Panc1 (cell line): Measurements from ENCODE around the gene SMIM20. TPM values are rescaled to one million over a fixed set of nuclear protein-coding genes. Genes with fewer than 3 reads are reported as not detected.

Source experiments
- ATAC-seq: fragments of 200-7000 bp; cut with Tn5 transposase; 2 replicates; pipeline ENCODE4 v1.9.1; 2020; ENCODE audit warnings: mild to moderate bottlenecking, moderate library complexity
- BruUV-seq: library from RNA; stranded (reverse); fragments of 400-500 nt; replicated peaks from 2 replicates; lab custom pipeline; 2021; lab: Mats Ljungman, UMichigan
- CTCF ChIA-PET: fragments of 300-600 bp; sonication (Branson Sonifier 250); formaldehyde crosslinking; loops from one replicate; lab custom pipeline; 2022; ENCODE audit warnings: antibody characterized with exemption; lab: Charles Lee
- POLR2A ChIA-PET: fragments of 300-600 bp; sonication (Branson Sonifier 250); formaldehyde crosslinking; loops from one replicate; lab custom pipeline; 2022; ENCODE audit warnings: antibody characterized with exemption; lab: Charles Lee
- DNase-seq: peaks from one replicate; pipeline ENCODE4 v3.0.0-alpha.2; 2010; ENCODE audit warnings: low read depth, low spot score
- H3K27ac ChIP-seq: 2 replicates; pipeline ENCODE4 v1.5.1; 2011; ENCODE audit warnings: mild to moderate bottlenecking, low read length, inconsistent platforms
- H3K27me3 ChIP-seq: fragments of 200-500 bp; sonication (Bioruptor generic); 2 replicates; pipeline ENCODE4 v1.6.0; 2014; ENCODE audit warnings: low read length, inconsistent platforms; ENCODE audit not compliant: control insufficient read depth, insufficient read depth
- H3K36me3 ChIP-seq: fragments of 200-500 bp; sonication (Bioruptor generic); 2 replicates; pipeline ENCODE4 v1.5.1; 2014; ENCODE audit warnings: inconsistent platforms, mild to moderate bottlenecking, low read length, moderate library complexity; ENCODE audit not compliant: control insufficient read depth, insufficient read depth
- H3K4me1 ChIP-seq: 2 replicates; pipeline ENCODE4 v1.5.1; 2011; ENCODE audit warnings: inconsistent platforms, mild to moderate bottlenecking, low read length, moderate library complexity; ENCODE audit not compliant: control insufficient read depth, insufficient read depth
- H3K4me3 ChIP-seq, 2 experiments: 2 replicates each; pipeline ENCODE4 v1.5.1; 2011 to 2012; ENCODE audit warnings: low read depth in 2 of 2, low read length in 2 of 2, mild to moderate bottlenecking in 2 of 2, inconsistent platforms in 1 of 2, moderate library complexity in 1 of 2
- H3K9me3 ChIP-seq: fragments of 200-500 bp; sonication (Bioruptor generic); 2 replicates; pipeline ENCODE4 v1.5.1; 2014; ENCODE audit warnings: low read depth, mild to moderate bottlenecking, inconsistent platforms, low read length, moderate library complexity; ENCODE audit not compliant: control insufficient read depth, insufficient read depth
- POLR2AphosphoS5 ChIP-seq: IDR thresholded peaks from 2 replicates; pipeline ENCODE4 v1.6.1; 2012; ENCODE audit warnings: mild to moderate bottlenecking, low read depth, low read length, moderate library complexity
- SIN3A ChIP-seq: IDR thresholded peaks from 2 replicates; pipeline ENCODE4 v1.6.1; 2012; ENCODE audit warnings: low read depth, mild to moderate bottlenecking, low read length, moderate library complexity, borderline replicate concordance; ENCODE audit not compliant: insufficient read depth
- TCF7L2 ChIP-seq: IDR thresholded peaks from 2 replicates; pipeline ENCODE4 v1.6.1; 2011; ENCODE audit warnings: mild to moderate bottlenecking, low read depth, low read length, inconsistent platforms
- in situ Hi-C: cut with HindIII; loops from 2 replicates; pipeline ENCODE4 v1.10.0; 2016; ENCODE audit warnings: low sequenced_read_pairs, low pct_unique_long_range_greater_than_20kb
- intact Hi-C: fragments of 100-400 bp; cut with micrococcal nuclease; formaldehyde crosslinking; loops from one replicate; pipeline ENCODE4 v1.10.0; 2022; ENCODE audit not compliant: unreplicated experiment
- total RNA-seq: library from RNA; stranded (reverse); gene quantifications from one replicate; pipeline ENCODE4 v1.2.1, GENCODE V29; 2021; ENCODE audit not compliant: unreplicated experiment
- TF ChIP-seq, protein P1 (sequence below), 2 experiments: IDR thresholded peaks; 2 replicates each; pipeline ENCODE4 v1.6.1; 2011 to 2012; ENCODE audit warnings: low read depth in 2 of 2, control low read depth in 1 of 2, low read length in 1 of 2, mild to moderate bottlenecking in 1 of 2, moderate library complexity in 1 of 2; ENCODE audit not compliant: insufficient read depth in 1 of 2
- TF ChIP-seq, protein P2 (sequence below): fragments of 450-650 bp; IDR thresholded peaks from 2 replicates; pipeline ENCODE4 v1.5.1; 2017; ENCODE audit warnings: mild to moderate bottlenecking

Gene SMIM20
- total RNA-seq, 1 experiment from 2014 or later = 16.5 TPM

DNA sequence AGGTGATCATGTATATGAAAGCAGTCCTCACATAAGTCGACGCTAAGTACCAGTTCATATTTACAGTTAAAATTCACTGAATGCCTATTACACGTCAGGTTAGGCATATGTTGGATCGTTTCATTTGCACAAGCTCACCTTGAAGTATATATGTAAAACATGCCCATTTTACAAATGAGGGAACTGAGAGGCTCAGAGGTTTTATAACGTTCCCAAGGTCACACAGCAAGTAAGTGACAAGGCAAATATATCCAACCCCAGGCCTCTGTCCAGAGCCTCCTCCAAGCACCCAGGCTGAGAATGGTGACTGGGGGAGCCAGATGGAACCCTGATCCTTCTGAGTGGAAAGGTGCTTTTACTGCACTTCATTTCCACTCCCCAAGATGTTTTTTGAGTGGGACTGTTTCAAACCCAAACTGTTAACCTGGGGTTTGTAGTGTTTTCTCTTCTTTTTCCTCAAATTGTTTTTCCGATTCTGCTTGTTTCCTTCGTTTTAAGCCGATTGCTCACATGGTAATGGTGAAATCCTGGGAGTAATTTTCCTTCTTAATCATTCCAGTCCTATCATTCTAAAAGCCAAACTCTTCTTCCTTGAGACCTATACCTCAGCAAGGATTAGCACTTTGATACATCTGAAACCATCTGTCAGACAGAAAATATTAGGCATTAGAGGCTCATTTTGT is 791 bp downstream of the SMIM20 start:
- Histone ChIP-seq H3K4me3 (peak overlapping the region; percentile 79 to 85), H3K4me1 (no peaks in the 10 kb centered on the region; the same call in 1 of the 2 replicates), H3K27me3 (no peaks in the 10 kb centered on the region), H3K27ac (peak overlapping the region; percentile 96), H3K9me3 (no peaks in the 10 kb centered on the region), H3K36me3 (peaks cover 6% of the 10 kb centered on the region; the same call in 1 of the 2 replicates)
- ChIA-PET CTCF (no interaction called here), POLR2A (no interaction called here)
- ATAC-seq = no peak
- TF ChIP-seq POLR2AphosphoS5 (no peak), SIN3A (no peak), TCF7L2 (no peak)
- TF ChIP-seq, protein P1, sequence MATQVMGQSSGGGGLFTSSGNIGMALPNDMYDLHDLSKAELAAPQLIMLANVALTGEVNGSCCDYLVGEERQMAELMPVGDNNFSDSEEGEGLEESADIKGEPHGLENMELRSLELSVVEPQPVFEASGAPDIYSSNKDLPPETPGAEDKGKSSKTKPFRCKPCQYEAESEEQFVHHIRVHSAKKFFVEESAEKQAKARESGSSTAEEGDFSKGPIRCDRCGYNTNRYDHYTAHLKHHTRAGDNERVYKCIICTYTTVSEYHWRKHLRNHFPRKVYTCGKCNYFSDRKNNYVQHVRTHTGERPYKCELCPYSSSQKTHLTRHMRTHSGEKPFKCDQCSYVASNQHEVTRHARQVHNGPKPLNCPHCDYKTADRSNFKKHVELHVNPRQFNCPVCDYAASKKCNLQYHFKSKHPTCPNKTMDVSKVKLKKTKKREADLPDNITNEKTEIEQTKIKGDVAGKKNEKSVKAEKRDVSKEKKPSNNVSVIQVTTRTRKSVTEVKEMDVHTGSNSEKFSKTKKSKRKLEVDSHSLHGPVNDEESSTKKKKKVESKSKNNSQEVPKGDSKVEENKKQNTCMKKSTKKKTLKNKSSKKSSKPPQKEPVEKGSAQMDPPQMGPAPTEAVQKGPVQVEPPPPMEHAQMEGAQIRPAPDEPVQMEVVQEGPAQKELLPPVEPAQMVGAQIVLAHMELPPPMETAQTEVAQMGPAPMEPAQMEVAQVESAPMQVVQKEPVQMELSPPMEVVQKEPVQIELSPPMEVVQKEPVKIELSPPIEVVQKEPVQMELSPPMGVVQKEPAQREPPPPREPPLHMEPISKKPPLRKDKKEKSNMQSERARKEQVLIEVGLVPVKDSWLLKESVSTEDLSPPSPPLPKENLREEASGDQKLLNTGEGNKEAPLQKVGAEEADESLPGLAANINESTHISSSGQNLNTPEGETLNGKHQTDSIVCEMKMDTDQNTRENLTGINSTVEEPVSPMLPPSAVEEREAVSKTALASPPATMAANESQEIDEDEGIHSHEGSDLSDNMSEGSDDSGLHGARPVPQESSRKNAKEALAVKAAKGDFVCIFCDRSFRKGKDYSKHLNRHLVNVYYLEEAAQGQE (IDR thresholded peaks at IDR 0.05; ENCODE audit: insufficient read depth in 1 of 2, low read depth in 2 of 2, low read length in 1 of 2) = no peak
- TF ChIP-seq, protein P2, sequence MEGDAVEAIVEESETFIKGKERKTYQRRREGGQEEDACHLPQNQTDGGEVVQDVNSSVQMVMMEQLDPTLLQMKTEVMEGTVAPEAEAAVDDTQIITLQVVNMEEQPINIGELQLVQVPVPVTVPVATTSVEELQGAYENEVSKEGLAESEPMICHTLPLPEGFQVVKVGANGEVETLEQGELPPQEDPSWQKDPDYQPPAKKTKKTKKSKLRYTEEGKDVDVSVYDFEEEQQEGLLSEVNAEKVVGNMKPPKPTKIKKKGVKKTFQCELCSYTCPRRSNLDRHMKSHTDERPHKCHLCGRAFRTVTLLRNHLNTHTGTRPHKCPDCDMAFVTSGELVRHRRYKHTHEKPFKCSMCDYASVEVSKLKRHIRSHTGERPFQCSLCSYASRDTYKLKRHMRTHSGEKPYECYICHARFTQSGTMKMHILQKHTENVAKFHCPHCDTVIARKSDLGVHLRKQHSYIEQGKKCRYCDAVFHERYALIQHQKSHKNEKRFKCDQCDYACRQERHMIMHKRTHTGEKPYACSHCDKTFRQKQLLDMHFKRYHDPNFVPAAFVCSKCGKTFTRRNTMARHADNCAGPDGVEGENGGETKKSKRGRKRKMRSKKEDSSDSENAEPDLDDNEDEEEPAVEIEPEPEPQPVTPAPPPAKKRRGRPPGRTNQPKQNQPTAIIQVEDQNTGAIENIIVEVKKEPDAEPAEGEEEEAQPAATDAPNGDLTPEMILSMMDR = no peak
- intact Hi-C loops (no loop called here), in situ Hi-C loops (no loop called here)
- no peak for DNase-seq
- BruUV-seq = TSS peak; percentile 81

DNA sequence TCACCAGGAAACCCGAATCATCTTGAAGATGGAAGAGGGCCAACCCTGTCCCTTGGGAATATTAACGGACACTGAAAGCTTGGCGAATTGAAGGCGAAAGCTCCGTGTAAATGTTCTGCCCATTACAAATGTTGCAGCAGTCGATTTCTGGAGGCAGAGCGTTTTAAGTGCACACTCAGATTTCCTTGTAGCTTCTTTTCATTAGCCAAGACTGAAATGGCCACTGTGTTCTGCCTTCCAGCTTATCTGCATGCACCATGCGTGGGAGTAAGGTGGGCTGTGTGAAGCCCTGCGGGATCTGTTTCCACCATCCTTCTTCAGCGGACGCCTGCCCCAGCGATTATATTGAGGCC is 1.3 kb downstream of the SMIM20 start:
- intact Hi-C loops = no loop called here
- Histone ChIP-seq H3K9me3 (no peaks in the 10 kb centered on the region), H3K4me1 (no peaks in the 10 kb centered on the region; the same call in 1 of the 2 replicates), H3K27me3 (no peaks in the 10 kb centered on the region), H3K27ac (peak overlapping the region; percentile 96), H3K4me3 (peak overlapping the region in 1 of 2 experiments; percentile 79; a peak in 1 of 4 replicates), H3K36me3 (peaks cover 6% of the 10 kb centered on the region; the same call in 1 of the 2 replicates)
- no peak for DNase-seq
- ATAC-seq = no peak
- TF ChIP-seq, protein P1 (IDR thresholded peaks at IDR 0.05; ENCODE audit: insufficient read depth in 1 of 2, low read depth in 2 of 2, low read length in 1 of 2) = no peak
- TF ChIP-seq, protein P2 = no peak
- TF ChIP-seq SIN3A = no peak
- no peak for TF ChIP-seq TCF7L2
- no peak for TF ChIP-seq POLR2AphosphoS5
- BruUV-seq = no TSS peak
- CTCF ChIA-PET = no interaction called here
- in situ Hi-C loops = no loop called here
- POLR2A ChIA-PET = no interaction called here
